GM23338 (cell line): ENCODE data around the gene HMGCLL1. TPM values are rescaled to one million over a fixed set of nuclear protein-coding genes. Genes with fewer than 3 reads are reported as not detected.

ENCODE experiments used
- ATAC-seq: fragments of 200-7000 bp; cut with Tn5 transposase; 3 replicates; pipeline ENCODE4 v1.9.1; 2020
- DNase-seq: peaks from one replicate; pipeline ENCODE4 v3.0.0-alpha.2; 2015; ENCODE audit warnings: low spot score
- H2AFZ ChIP-seq: fragments of 200-600 bp; sonication (generic); 2 replicates; pipeline ENCODE4 v1.8.0; 2016; ENCODE audit warnings: antibody characterized with exemption, mild to moderate bottlenecking, moderate library complexity
- H3F3A ChIP-seq: fragments of 200-600 bp; sonication (generic); replicated peaks from 2 replicates; pipeline ENCODE4 v1.8.0; 2017; ENCODE audit warnings: antibody characterized with exemption, mixed run types, low read depth
- H3K27ac ChIP-seq: fragments of 200-600 bp; sonication (generic); 2 replicates; pipeline ENCODE4 v1.6.1; 2016; ENCODE audit warnings: low read depth
- H3K27me3 ChIP-seq: fragments of 200-600 bp; sonication (generic); 2 replicates; pipeline ENCODE4 v1.8.0; 2016; ENCODE audit warnings: mild to moderate bottlenecking, mixed run types, moderate library complexity; ENCODE audit not compliant: insufficient read depth
- H3K36me3 ChIP-seq: fragments of 200-600 bp; sonication (generic); 2 replicates; pipeline ENCODE4 v1.8.0; 2016; ENCODE audit warnings: mild to moderate bottlenecking; ENCODE audit not compliant: insufficient read depth
- H3K4me1 ChIP-seq: fragments of 200-600 bp; sonication (generic); 2 replicates; pipeline ENCODE4 v1.8.0; 2016; ENCODE audit warnings: mild to moderate bottlenecking, moderate library complexity; ENCODE audit not compliant: insufficient read depth
- H3K4me2 ChIP-seq: fragments of 200-600 bp; sonication (generic); 2 replicates; pipeline ENCODE4 v1.7.1; 2017; ENCODE audit warnings: mixed run types
- H3K4me3 ChIP-seq: fragments of 200-600 bp; sonication (generic); 2 replicates; pipeline ENCODE4 v1.6.1; 2016; ENCODE audit warnings: mixed run types
- H3K79me2 ChIP-seq: fragments of 200-600 bp; sonication (generic); replicated peaks from 2 replicates; pipeline ENCODE4 v1.8.0; 2017; ENCODE audit warnings: mild to moderate bottlenecking; ENCODE audit not compliant: insufficient read depth
- H3K9me2 ChIP-seq: fragments of 200-600 bp; sonication (generic); 2 replicates; pipeline ENCODE4 v1.8.0; 2017; ENCODE audit not compliant: insufficient read depth
- H4K20me1 ChIP-seq: fragments of 200-600 bp; sonication (generic); replicated peaks from 2 replicates; pipeline ENCODE4 v1.8.0; 2017; ENCODE audit warnings: mild to moderate bottlenecking; ENCODE audit not compliant: insufficient read depth
- H3K27ac Mint-ChIP-seq: 2 replicates; pipeline ENCODE4 v1.8.0; 2020; ENCODE audit warnings: inconsistent platforms, mild to moderate bottlenecking, moderate library complexity, mixed read lengths
- H3K27me3 Mint-ChIP-seq: 3 replicates; pipeline ENCODE4 v1.8.0; 2022; ENCODE audit warnings: low read depth, mild to moderate bottlenecking, moderate library complexity, mixed read lengths, inconsistent platforms; ENCODE audit not compliant: insufficient read depth, poor library complexity
- H3K36me3 Mint-ChIP-seq: 3 replicates; pipeline ENCODE4 v1.8.0; 2021; ENCODE audit warnings: low read depth, mild to moderate bottlenecking, inconsistent platforms, moderate library complexity, mixed read lengths
- H3K4me1 Mint-ChIP-seq: 3 replicates; pipeline ENCODE4 v1.8.0; 2020; ENCODE audit warnings: mild to moderate bottlenecking, inconsistent platforms, mixed read lengths
- H3K4me3 Mint-ChIP-seq: 3 replicates; pipeline ENCODE4 v1.8.0; 2021; ENCODE audit warnings: moderate library complexity, mild to moderate bottlenecking, inconsistent platforms, mixed read lengths
- H3K9me3 Mint-ChIP-seq: 3 replicates; pipeline ENCODE4 v1.8.0; 2020; ENCODE audit warnings: moderate library complexity, mild to moderate bottlenecking, inconsistent platforms, mixed read lengths
- CTCF ChIP-seq, 2 experiments: fragments of 200-600 bp in 1 of 2; sonication (generic) in 1 of 2; conservative IDR thresholded peaks; 2 replicates each; pipeline versions ENCODE4 v1.5.1 to v1.6.1; 2016 to 2017; ENCODE audit warnings: antibody characterized with exemption in 2 of 2, low read depth in 2 of 2, mild to moderate bottlenecking in 2 of 2, moderate library complexity in 1 of 2
- EZH2 ChIP-seq: fragments of 200-600 bp; sonication (generic); IDR thresholded peaks from one replicate; pipeline ENCODE4 v1.8.0; 2017; ENCODE audit warnings: antibody characterized with exemption, mild to moderate bottlenecking, low read depth; ENCODE audit not compliant: unreplicated experiment
- EZH2phosphoT487 ChIP-seq: fragments of 200-600 bp; sonication (generic); IDR thresholded peaks from one replicate; pipeline ENCODE4 v1.8.1; 2018; ENCODE audit warnings: antibody characterized with exemption; ENCODE audit not compliant: unreplicated experiment
- NANOG ChIP-seq: IDR thresholded peaks from 2 replicates; pipeline ENCODE4 v1.6.1; 2016; ENCODE audit warnings: antibody characterized with exemption, borderline replicate concordance
- POLR2AphosphoS5 ChIP-seq: IDR thresholded peaks from 2 replicates; pipeline ENCODE4 v1.6.1; 2016; ENCODE audit warnings: antibody characterized with exemption, low read depth
- ZNF114 ChIP-seq: fragments of 250-450 bp; sonication (Bioruptor Pico); IDR thresholded peaks from 2 replicates; pipeline ENCODE4 v1.5.0; 2020; ENCODE audit warnings: mild to moderate bottlenecking, moderate library complexity
- ZNF331 ChIP-seq: fragments of 250-450 bp; sonication (Bioruptor Pico); IDR thresholded peaks from 2 replicates; pipeline ENCODE4 v1.5.0; 2020; ENCODE audit warnings: low read depth, mild to moderate bottlenecking, moderate library complexity
- ZNF462 ChIP-seq: fragments of 250-450 bp; sonication (Bioruptor Pico); IDR thresholded peaks from 2 replicates; pipeline ENCODE4 v1.5.0; 2020; ENCODE audit warnings: mild to moderate bottlenecking, moderate library complexity
- polyA plus RNA-seq: library from polyadenylated mRNA; unstranded; fragments of >200 nt; fragmentation: Nextera tagmentation; extraction: Ambion mirVana; gene quantifications from 2 replicates; pipeline ENCODE4 v1.2.1, GENCODE V29; 2016
- total RNA-seq: library from RNA; depleted of rRNA; stranded (reverse); fragments of >200 nt; shearing (Covaris generic); gene quantifications from 2 replicates; pipeline ENCODE4 v1.2.3, GENCODE V29; 2014

The HMGCLL1 gene
- total and polyA plus RNA-seq, 2 experiments from 2014 or later = 0.24 TPM; not detected in 1

DNA sequence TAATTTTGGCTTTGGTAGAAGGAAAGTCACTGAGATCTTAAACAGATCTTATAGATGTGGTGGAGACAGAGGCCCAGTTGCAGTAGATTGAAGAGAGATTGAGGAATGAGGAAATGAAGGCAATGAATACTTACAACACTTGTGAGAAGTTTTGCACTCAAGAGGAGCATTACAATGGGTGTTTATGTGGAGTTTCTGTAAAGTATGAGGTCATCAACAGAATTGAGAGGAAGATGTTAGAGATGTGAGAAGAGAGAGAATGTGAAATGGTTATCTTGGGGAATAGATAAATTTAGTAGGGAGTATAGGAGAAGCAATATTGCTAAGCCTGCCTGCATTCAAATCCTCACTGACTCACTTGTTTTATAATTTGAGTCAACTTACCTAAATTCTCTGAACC is 168.3 kb downstream of the HMGCLL1 start:
- no peaks in the 10 kb centered on the region for H3K27me3 ChIP-seq
- H3K36me3 ChIP-seq = no peaks in the 10 kb centered on the region
- no peak overlapping the region; the same call in 1 of the 2 replicates for H2AFZ ChIP-seq
- no peak overlapping the region for H3K27ac Mint-ChIP-seq
- H3K4me1 Mint-ChIP-seq = peaks cover 11% of the 10 kb centered on the region
- 0 out of 2 replicates have a peak, but pooled peaks cover 10% of the 10 kb centered on the region for H3K9me2 ChIP-seq
- DNase-seq (no peak), ATAC-seq (no peak)
- peaks cover 7% of the 10 kb centered on the region for H3K4me1 ChIP-seq
- no peak for TF ChIP-seq POLR2AphosphoS5
- no peak for TF ChIP-seq NANOG
- TF ChIP-seq EZH2 = no peak
- TF ChIP-seq ZNF331 (CRISPR knock-in tag) = no peak
- TF ChIP-seq CTCF (conservative IDR thresholded peaks at IDR 0.05; ENCODE audit: low read depth in 2 of 2) = no peak
- TF ChIP-seq EZH2phosphoT487 = no peak
- no peak for TF ChIP-seq ZNF462 (CRISPR knock-in tag)
- no peak for TF ChIP-seq ZNF114 (CRISPR knock-in tag)
- no peak overlapping the region for H3K27ac ChIP-seq
- no peaks in the 10 kb centered on the region for H3F3A ChIP-seq
- H3K27me3 Mint-ChIP-seq = no peaks in the 10 kb centered on the region
- H3K36me3 Mint-ChIP-seq = no peaks in the 10 kb centered on the region
- H3K4me3 Mint-ChIP-seq = no peak overlapping the region
- H4K20me1 ChIP-seq = no peaks in the 10 kb centered on the region
- peaks cover 8% of the 10 kb centered on the region; the same call in 2 of the 3 replicates for H3K9me3 Mint-ChIP-seq
- no peaks in the 10 kb centered on the region for H3K79me2 ChIP-seq
- H3K4me2 ChIP-seq = no peak overlapping the region
- no peak overlapping the region for H3K4me3 ChIP-seq
